Stimulated activated CD4-positive, alpha-beta T cell treated with anti-CD3 and anti-CD28 coated beads, Interleukin-4, amount 100 ng/mL, for 4 hours (primary cell): ENCODE results near the gene EMP2.
"Not testable (repeated sequence)": the region's sequence is repeated elsewhere in the genome, so short reads cannot be mapped to it uniquely, and the experiment has no call there.

ENCODE experiments used
- DNase-seq, 2 experiments: peaks; one replicate each; pipeline ENCODE4 v3.0.0-alpha.2; 2020

The EMP2 gene

DNA sequence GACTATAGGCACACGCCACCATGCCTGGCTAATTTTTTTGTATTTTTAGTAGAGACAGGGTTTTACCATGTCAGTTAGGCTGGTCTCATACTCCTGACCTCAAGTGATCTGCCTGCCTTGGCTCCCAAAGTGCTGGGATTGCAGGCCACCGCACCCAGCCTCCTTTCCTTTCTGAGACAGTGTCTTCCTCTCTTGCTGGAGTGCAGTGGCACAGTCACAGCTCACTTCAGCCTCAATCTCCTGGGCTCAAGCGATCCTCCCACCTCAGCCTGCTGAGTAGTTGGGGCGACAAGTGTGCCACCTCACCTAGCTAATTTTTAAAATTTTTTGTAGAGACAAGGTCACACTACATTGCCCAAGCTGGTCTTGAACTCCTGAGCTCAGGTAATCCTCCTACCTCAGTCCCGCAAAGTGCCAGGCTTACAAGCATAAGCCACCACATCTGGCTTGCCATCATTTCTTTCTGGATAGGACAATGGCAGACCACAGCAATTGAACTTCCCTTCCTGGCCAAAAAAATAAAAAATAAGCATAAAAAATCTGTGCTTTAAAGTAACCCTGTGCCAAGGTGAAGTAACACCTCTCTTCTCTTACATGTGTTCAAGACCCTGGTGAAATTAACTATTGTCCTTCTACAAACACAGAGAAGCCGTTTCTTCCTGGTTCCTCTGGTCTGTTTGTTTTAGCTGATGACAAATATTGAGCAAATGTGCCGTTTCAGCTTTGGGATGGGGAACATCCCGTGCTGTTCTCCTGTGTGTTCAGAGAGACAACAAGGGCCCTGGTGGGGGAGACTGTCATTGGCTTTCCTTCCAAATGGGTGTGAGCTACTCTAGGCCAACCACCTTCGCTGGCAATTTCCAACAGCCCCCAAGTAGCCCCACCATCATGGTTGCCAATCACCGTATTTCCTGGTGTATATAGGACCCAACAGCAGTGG lies 60.2 kb downstream of the EMP2 start:
- no peak for DNase-seq

DNA sequence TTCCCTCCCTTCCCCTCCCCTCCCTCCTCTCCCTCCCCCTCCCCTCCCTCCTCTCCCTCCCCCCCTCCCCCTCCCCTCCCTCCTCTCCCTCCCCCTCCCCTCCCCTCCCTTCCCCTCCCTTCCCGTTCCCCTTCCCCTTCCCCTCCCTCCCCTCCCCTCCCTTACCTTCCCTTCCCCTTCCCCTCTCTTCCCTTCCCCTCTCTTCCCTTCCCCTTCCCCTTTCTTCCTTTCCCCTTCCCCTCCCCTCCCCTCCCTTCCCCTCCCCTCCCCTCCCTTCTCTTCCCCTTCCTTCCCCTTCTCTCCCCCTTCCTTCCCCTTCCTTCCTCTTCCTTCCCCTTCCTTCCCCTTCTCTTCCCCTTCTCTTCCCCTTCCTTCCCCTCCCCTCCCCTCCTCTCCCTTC lies 61.1 kb downstream of the EMP2 start:
- no peak for DNase-seq

DNA sequence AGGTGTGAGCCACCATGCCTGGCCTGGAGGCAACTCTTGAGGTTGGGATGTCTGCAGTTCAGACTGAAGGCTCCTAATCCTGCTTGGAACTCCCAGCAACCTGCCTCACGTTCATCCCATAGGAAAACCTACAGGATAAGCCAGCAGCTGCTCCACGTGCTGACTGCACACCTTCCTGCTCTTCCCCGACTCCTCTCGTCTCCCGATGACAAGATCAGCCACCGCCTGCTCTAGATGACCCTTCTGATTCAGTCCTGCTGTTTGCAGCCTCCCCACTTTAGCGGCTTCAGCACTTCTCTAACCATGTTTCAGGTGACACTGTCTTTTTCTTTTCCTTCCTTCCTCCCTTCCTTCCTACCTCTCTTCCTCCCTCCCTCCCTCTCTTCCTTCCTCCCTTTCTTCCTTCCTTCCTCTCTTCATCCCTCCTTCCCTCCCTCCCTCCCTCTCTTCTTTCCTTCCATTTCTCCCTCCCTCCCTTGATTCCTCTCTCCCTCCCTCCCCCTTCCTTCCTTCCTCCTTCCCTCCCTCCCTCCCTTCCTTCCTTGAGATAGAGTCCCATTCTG lies 61.8 kb downstream of the EMP2 start:
- no peak for DNase-seq

DNA sequence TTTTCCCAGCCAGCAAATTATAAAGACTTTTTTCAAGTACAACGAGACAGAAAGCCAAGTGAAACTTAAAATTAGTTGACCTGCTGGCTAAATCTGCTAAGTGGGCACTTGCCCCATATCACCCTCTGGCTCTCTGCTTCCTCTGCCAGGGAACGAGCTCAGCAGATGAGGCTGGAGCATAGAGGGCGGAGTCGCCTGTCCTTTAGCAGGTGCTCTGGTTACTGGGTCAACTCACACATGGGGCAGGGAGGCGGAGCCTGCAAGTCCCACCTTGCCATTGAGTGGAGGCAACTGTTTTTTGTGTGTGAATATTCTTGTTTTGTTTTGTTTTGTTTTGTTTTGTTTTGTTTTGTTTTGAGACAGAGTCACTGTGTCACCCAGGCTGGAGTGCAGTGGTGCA lies 62.5 kb downstream of the EMP2 start:
- no peak for DNase-seq

DNA sequence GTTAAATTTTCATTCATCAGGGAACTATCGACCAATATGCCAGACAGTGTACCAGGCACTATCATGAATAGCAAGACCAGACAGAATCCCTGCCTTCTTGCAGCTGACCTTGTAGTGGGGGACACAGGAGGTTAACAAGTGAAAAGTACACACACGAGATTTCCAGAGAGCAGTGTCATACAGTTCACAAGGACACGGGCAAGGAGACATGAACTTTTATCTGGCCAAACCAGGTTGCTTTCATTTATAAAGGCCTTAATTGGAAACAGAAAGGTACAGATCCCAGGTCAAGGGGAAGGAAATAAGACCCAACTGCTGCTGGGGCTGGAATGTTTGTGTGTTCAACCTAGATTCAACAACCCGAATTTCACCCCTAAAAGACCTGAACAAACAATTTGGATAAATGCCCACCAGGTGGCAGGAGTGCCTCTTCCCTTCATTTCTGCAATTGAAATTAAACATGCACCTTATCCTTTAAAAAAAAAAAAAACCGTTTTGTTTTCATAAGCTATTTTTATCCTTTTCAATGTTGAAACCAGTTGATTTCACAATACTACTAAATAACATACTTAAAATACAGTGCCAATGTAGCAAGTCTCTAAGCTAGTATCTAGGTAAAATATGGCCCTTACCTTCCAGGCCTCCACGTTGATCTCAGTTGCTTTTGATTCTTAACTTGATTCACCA lies 65.9 kb downstream of the EMP2 start:
- DNase-seq = peak in 1 of 2 experiments; percentile 19

DNA sequence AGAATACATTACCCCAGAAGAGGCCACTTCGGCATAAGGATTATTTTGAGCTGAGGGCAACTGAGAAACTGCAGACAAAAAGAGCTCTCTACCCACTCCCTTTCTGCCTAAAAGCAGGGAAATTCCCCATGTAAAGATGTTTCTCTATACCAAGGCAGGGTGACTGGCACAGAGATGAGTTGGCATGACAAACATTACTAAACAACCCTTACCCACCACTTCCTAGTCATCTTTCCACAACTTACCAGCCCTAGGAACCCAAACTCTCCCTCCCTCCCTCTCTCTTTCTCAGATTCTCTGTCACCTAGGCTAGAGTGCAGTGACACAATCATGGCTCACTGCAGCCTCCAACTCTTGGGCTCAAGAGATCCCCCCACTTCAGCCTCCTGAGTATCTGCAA lies 68.6 kb downstream of the EMP2 start:
- DNase-seq = no peak

DNA sequence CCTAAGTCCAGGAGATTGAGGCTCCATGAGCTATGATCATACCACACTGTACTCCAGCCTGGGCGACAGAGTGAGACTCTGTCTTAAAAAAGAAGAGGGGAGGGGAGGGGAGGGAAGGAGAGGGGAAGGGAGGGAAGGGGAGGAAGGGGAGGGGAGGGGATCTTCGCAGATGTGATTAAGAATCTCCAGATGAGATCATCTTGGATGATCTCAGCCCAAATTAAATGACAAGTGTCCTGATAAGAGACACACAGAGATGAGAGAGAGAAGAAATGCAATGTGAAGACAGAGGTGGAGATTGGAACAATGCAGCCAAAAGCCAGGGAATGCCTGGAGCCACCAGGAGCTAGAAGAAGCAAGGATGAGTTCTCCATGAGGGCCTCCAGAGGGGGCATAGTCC lies 70.1 kb downstream of the EMP2 start:
- DNase-seq = no peak

DNA sequence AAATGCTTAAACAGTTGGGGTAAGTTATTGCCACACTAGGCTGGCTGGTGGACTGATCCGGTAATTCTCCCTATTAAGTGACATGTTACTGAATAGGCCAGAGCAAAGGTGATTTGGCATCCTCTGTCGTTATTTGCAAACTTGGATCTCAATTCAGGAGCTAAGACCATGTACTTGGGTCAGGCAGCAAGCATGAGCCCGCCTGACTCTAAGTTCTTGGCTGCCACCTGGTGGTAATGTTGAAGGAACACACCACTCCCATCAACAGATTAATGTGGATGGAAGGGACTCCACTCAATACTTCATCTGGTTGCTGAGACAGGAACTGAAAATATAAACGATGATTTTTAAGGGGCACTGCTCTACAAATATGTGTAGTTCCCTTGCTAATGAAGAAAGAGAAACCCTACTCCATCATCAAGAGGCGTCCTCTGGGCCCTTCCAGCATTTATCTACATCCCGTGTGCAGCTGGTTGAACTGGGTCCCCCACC lies 70.8 kb downstream of the EMP2 start:
- DNase-seq = peak; percentile 26 to 52

DNA sequence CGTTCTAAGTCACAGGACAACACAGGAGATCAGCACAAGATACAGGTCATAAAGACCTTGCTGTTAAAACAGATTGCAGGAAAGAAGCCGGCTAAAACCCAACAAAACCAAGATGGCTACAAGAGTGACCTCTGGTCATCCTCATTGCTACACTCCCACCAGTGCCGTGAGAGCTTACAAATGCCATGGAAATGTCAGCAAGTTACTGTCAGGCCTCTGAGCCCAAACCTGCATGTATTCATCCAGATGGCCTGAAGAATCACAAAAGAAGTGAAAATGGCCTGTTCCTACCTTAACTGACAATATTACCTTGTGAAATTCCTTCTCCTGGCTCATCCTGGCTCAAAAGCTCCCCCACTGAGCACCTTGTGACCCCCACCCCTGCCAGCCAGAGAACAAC lies 75.1 kb downstream of the EMP2 start:
- DNase-seq = not testable (repeated sequence)

DNA sequence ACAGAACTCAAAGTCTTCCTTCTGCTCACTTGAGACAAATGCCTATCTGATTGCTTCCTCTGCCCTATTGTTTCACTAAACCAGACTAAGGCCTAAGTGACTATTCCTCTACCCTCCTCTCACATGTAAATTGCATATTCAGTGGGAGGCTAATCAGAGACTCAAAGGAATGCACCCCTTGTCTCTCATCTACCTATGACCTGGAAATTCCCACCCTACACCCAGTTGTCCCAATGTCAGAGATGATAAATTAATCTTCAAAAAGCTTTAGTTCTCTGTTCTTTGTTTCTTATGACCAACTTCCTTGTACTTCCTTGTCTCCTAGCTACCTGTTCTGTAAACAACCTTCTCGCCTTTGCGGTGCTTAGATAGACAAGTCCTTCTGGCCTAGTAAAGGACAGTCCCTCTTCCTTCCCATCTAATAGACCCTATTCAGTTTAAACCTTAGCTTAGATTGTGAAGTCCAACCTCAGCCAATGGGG lies 76.0 kb downstream of the EMP2 start:
- no peak for DNase-seq

DNA sequence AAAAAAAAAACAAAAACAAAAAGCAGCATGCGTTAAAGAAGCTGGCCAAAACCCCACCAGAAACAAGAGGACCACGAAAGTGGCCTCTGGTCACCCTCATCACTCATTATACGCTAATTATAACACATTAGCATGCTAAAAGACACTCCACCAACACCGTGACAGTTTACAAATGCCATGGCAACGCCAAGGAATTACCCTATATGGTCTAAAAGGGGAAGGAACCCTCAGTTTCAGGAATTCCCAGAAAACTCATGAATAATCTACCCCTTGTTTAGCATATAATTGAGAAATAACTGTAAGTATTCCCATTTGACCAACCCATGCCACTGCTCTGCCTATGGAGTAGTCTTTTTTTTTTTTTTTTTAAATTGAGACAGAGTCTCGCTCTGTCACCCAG lies 77.6 kb downstream of the EMP2 start:
- no peak for DNase-seq

DNA sequence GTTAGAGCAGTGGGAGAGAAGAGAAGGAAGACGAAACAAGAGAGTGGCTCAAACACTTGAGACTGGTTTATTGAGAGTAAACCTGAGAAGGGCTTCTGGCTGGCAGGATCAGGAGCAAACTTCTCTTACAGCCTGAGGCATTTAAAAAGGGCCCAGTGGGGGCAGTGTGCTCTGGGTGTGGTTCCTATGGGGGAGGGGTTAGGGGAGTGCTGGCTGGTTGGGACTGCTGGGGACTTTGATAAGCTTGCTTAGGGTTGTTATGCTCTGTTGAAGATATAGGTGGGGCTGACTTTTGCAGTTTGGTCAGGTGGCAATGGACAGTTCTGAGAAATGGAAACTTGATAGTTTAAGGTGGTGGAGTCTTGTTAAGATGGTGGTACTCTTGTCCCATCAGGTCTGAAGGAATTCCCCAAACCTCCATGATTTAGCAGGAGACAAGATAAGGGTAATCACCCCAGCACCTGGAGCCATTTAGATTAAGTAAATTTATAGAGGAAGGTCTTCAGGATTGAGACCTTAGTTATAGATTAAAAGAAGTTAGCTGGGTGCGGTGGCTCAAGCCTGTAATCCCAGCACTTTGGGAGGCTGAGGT lies 79.3 kb downstream of the EMP2 start:
- DNase-seq = no peak

DNA sequence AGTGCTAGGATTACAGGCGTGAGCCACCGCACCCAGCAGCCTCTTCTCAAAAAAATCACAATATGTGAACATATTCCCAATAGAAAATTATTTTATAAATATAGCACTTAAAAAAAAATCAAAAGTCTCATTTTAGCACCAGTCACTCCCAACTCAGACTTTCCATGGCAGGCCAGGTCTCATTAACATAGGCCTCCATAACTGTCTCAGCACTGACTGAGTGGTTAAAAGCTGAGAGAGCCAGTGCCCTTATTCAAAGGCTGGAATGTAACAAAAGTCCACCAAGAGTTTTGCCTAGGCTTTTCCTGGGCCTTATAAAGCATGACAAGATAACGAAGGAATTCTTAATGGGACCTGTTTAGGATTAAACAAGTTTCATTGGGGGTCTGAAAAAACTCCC lies 79.8 kb downstream of the EMP2 start:
- DNase-seq = no peak

DNA sequence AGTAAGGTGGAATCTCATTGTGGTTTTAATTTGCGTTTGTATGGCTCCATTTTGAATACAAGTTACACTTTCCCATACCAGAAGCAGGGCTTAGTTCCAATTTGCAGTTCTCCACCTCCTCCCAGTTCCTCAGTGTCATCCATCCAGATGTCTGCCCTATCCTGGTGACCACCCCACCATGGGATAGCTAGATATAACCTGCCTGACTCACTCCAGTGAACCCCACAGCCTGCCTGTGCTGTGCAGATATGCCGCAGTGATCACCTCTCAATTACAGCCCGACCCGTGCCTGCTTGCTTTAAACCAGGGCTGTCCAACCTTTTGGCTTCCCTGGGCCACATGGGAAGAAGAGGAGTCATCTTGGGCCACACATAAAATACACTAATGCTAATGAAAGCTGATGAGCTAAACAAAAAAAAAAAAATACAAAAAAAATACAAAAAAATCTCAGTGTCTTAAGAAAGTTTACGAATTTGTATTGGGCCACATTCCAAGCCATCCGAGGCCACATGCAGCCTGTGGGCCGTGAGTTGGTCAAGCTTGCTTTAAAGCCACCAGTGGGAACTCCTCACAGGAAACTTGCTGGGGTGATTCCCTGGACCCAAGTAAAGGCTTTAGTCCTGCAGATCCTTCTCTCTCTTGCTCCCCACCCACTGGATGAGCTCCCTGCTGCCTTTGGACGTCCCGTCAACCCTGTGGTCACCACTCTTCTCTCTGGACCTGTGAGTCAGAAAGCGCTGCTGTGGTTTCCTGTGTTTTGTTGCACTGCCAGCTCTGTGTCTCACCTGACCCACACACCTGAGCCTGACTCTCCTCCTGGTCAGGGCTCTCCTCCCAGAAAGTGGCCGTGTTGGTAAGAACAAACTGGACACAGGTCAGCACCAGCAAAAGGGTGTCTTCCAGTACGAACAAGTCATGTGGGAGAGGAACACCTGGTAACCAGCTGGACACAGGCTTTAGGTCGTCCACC lies 83.0 kb downstream of the EMP2 start:
- no peak for DNase-seq

DNA sequence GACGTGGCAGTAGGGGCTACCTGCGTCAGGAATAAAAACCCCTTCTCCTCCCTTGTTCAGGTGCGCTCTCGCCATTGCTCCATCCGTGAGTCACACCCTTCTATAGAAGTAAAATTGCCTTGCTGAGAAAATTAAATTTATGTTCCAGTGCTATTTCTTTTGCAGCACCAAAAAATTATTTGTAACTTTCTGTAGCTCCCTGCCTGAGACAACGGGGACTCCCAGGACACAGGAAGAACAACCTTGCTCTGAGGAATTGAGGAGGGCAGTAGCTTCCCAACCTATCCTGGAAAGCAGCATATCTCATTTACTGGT lies 85.4 kb downstream of the EMP2 start:
- DNase-seq = no peak

DNA sequence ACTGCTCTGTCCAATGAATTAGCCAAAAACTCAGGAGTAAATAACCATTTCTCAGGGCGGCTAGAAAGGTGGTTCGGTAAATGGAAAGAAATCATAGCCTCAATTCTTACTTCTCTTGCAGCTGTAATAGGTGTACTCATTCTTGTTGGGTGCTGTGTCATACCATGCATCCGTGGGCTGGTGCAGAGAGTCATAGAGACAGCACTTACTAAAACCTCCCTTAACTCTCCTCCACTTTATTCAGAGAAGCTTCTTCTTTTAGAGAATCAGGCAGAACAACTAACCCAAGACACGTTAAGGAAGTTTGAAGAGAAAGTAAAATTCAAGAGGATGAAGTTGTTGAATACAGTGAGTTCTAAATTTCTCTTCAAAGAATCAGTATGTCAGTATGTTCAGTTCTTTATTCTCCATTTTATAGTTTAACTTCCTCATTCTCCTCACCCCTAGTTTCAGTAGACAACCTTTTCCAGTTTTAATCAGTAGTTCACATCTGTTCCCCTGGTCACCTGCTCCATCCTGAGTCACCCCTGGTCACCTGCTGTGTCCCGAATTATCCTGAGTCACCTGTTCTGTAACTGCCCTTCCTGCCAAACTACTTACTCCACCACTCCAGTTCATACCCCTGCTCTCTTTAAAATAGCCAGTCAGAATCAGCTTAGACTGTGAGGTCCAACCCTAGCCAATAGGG lies 85.9 kb downstream of the EMP2 start:
- no peak for DNase-seq

DNA sequence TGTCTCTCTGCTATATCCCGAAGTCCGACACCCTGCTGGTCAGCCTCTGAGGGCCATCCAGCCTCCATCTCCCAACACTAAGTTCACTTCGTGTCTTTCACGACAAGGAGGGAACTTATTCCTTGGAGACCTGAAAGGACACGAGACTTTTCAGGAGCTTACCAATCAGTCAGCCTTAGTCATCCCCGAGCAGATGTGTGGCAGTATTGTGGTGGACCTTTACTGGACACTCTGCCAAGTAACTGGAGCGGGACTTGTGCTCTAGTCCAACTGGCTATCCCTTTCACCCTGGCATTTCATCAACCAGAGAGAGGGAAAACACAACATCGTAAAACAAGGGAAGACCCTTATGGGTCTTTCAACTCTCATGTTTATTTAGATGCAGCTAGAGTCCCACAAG lies 87.1 kb downstream of the EMP2 start:
- no peak for DNase-seq

DNA sequence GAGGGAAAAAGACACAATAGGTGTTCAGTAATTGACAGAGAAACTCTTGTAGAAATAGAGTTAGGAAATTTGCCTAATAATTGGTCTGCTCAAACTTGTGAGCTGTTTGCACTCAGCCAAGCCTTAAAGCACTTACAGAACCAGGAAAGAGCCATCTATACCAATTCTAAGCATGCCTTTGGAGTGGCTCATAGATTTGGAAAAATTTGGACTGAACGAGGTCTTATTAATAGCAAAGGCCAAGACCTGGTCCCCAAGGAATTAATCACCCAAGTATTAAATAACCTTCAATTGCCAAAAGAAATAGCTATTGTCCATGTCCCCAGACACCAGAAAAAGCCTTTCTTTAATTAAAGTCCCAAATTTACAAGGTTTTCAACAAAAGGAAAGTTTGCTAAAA lies 90.3 kb downstream of the EMP2 start:
- DNase-seq = no peak

DNA sequence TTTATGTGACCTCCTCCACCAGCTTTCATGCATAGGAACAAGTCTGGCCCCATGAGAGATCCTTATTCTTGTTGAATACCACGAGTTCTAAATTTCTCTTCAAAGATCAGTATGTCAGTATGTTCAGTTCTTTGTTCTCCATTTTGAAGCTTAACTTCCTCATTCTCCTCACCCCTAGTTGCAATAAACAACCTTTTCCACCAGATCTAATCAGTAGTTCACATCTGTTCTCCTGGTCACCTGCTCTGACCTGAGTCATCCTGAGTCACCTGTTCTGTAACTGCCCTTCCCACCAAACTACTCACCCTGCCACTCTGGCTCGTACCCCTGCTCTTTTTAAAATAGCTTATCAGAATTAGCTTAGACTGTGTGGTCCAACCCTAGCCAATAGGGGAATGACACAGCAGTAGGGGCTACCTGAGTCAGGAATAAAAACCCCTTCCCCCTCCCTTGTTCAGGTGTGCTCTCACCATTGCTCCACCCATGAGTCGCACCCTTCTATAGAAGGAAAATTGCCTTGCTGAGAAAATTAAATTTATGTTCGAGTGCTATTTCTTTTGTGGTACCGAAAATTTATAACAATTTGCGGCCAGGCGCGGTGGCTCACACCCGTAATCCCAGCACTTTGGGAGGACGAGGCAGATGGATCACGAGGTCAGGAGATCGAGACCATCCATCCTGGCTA lies 94.6 kb downstream of the EMP2 start:
- DNase-seq = no peak

DNA sequence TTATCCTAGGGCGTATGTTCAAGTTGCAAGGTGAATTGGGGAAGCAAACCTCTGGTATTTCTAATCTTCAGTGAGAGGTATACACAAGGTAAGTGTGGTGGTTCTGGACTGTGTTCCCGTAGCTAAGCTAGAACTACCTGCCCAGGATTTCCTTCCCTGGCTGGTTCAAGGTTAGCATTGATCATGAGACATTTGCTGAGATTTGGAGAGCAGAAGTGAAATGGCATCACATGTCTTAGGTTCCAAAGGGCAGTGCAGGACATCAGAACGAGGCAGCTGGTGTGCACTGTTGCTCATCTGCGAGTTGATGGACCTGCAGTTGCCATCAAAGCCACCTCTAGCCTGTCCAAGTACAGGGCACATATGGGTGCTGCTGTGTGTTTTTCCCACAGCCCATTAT lies 95.2 kb downstream of the EMP2 start:
- no peak for DNase-seq

DNA sequence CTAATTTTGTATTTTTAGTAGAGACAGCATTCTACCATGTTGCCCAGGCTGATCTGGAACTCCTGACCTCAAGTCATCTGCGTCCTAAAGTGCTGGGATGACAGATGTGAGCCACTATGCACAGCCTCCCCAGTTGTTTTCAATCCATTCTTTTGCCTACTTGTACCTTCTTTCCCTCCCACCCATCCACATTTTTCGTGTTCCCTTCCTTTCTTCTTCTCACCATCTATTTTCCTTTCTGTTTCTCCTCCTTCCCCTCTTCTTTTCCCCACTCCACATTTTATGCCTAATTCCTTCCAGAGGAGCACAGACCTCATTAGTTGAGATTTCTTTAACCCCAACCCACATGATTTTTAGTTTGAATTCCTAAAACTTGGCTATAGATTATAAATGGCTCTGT lies 100.2 kb downstream of the EMP2 start:
- DNase-seq = no peak
